ENCODE data around the gene HSPA12B. TPM values are rescaled to one million over a fixed set of nuclear protein-coding genes. Genes with fewer than 3 reads are reported as not detected.

Gene HSPA12B
- polyA plus RNA-seq, 1 experiment: 0.05 TPM

DNA sequence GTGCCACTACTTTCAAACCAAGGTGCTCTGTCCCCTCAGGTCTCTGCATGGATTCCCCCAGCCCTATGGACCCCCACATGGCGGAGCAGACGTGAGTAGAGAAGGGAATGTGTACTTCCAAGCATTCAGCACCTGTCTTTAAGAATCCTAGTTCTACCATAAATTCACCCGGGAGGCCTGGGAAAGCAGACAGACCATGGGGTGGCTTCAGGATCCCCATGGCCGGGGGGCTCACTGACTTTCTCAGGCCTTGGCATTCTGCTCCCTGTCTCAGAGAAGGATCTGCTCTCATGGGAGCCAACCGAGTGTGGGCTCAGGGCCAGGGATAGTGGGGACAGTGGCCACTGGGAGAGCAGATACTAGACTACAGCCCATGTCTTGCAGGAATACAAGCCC, 65.9 kb downstream of the HSPA12B start:
- no peaks in the 10 kb centered on the region; the same call in 1 of the 2 replicates for H3K9me3 ChIP-seq (ENCODE audit: control insufficient read depth, insufficient read depth, low read length)
- no peak for DNase-seq (ENCODE audit: low read depth, low spot score)

DNA sequence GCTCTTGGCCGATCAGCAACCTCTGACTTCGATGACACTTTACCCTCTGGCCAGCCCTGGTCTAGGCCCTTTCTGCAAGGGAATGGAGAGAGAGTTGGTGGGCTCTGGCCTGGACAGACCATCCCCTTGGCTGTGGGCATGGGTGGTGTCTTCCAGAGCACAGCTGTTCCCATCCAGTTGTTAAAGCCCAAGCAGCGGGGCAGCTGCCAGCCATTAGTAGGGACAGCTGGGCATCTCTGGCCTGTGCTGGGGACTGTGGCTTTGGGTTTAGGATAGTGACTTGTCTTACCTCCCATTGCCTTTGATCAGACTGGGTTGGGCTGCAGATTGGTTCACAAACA, 66.4 kb downstream of the HSPA12B start:
- Histone ChIP-seq H3K27me3 (ENCODE audit: control insufficient read depth, insufficient read depth, low read length) (no peaks in the 10 kb centered on the region), H3K4me3 (ENCODE audit: low read depth, low read length) (no peak overlapping the region; the same call in 1 of the 2 replicates), H3K27ac (ENCODE audit: low read depth, low read length) (peak overlapping the region; percentile 21), H3K9me3 (ENCODE audit: control insufficient read depth, insufficient read depth, low read length) (no peaks in the 10 kb centered on the region; the same call in 1 of the 2 replicates)
- ChIA-PET CTCF (interaction anchor here (2.2 kb wide), 1 partner anchor 20 kb away, joined by 12 read pairs; no protein-coding TSS in a partner anchor), POLR2A (no interaction called here)
- TF ChIP-seq, protein P1, sequence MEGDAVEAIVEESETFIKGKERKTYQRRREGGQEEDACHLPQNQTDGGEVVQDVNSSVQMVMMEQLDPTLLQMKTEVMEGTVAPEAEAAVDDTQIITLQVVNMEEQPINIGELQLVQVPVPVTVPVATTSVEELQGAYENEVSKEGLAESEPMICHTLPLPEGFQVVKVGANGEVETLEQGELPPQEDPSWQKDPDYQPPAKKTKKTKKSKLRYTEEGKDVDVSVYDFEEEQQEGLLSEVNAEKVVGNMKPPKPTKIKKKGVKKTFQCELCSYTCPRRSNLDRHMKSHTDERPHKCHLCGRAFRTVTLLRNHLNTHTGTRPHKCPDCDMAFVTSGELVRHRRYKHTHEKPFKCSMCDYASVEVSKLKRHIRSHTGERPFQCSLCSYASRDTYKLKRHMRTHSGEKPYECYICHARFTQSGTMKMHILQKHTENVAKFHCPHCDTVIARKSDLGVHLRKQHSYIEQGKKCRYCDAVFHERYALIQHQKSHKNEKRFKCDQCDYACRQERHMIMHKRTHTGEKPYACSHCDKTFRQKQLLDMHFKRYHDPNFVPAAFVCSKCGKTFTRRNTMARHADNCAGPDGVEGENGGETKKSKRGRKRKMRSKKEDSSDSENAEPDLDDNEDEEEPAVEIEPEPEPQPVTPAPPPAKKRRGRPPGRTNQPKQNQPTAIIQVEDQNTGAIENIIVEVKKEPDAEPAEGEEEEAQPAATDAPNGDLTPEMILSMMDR (IDR thresholded peaks at IDR 0.05; ENCODE audit: low read depth, low read length): no peak
- DNase-seq (ENCODE audit: low read depth, low spot score): no peak

More for the DNA sequence above, 65.9 kb downstream of the HSPA12B start:
- Histone ChIP-seq H3K4me3 (ENCODE audit: low read depth, low read length) (peak overlapping the region; percentile 82), H3K27me3 (ENCODE audit: control insufficient read depth, insufficient read depth, low read length) (no peaks in the 10 kb centered on the region), H3K27ac (ENCODE audit: low read depth, low read length) (peak overlapping the region; percentile 68)
- ChIA-PET CTCF (no interaction called here), POLR2A (interaction anchor here (0.7 kb wide), 1 partner anchor 26 kb away, joined by 6 read pairs; no protein-coding TSS in a partner anchor)
- TF ChIP-seq, protein P1 (IDR thresholded peaks at IDR 0.05; ENCODE audit: low read depth, low read length): no peak

DNA sequence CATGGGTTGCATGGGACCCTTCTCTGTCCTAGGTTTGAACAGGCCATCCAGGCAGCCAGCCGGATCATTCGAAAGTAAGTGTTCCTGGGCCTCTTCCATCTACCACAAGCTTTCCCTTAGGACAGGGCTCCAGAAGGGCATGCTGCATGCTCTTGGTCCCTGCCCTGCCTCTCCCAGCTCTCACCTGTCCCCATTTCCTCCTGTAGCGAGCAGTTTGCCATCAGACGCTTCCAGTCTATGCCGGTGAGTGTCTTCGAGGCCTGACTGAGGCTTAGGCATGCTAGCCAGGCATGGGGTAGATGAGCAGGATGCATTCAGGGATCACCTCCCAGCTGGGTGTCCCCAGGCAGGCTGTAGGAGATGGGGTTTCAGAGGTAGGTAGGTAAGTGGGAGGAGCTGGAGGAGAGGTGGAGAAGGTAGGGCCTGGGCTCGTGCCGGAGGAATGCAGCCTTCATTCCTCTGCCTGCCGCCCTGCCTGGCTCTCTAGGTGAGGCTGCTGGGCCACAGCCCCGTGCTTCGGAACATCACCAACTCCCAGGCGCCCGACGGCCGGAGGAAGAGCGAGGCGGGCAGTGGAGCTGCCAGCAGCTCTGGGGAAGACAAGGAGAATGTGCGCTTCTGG, 67.9 kb downstream of the HSPA12B start:
- Histone ChIP-seq H3K27ac (ENCODE audit: low read depth, low read length) (no peak overlapping the region), H3K27me3 (ENCODE audit: control insufficient read depth, insufficient read depth, low read length) (no peaks in the 10 kb centered on the region), H3K4me3 (ENCODE audit: low read depth, low read length) (no peak overlapping the region), H3K9me3 (ENCODE audit: control insufficient read depth, insufficient read depth, low read length) (no peaks in the 10 kb centered on the region; the same call in 1 of the 2 replicates)
- DNase-seq (ENCODE audit: low read depth, low spot score): no peak
- ChIA-PET CTCF (interaction anchor here (1.1 to 2.2 kb wide), 2 partner anchors 18 to 20 kb away, joined by 5 to 12 read pairs; partner anchors contain the start of gene AP5S1), POLR2A (interaction anchor here (0.8 kb wide), 1 partner anchor 13 kb away, joined by 3 read pairs; no protein-coding TSS in a partner anchor)
- TF ChIP-seq, protein P1 (IDR thresholded peaks at IDR 0.05; ENCODE audit: low read depth, low read length): no peak

DNA sequence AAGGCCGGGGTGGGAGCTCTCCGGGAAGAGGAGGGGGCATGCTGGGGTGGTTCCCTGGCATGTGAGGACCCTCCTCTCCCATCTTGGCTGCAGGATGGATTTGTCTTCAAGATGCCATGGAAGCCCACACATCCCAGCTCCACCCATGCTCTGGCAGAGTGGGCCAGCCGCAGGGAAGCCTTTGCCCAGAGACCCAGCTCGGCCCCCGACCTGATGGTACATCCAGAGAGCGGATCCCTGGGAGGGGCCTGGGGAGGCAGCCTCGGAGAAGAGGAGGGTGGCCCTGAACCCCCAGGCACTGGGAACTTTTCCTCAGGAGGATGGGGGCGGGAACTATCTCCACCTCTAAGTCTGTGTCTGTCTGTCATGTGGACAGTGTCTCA, 68.4 kb downstream of the HSPA12B start:
- no peak overlapping the region for H3K4me3 ChIP-seq (ENCODE audit: low read depth, low read length)
- CTCF ChIA-PET: interaction anchor here (1.1 to 2.2 kb wide), 2 partner anchors 18 to 19 kb away, joined by 5 to 12 read pairs; partner anchors contain the start of gene AP5S1
- H3K27me3 ChIP-seq (ENCODE audit: control insufficient read depth, insufficient read depth, low read length): no peaks in the 10 kb centered on the region
- no peak overlapping the region for H3K27ac ChIP-seq (ENCODE audit: low read depth, low read length)
- POLR2A ChIA-PET: interaction anchor here (0.8 kb wide), 1 partner anchor 12 kb away, joined by 3 read pairs; no protein-coding TSS in a partner anchor
- H3K9me3 ChIP-seq (ENCODE audit: control insufficient read depth, insufficient read depth, low read length): no peaks in the 10 kb centered on the region; the same call in 1 of the 2 replicates
- TF ChIP-seq, protein P1 (IDR thresholded peaks at IDR 0.05; ENCODE audit: low read depth, low read length): no peak
- DNase-seq (ENCODE audit: low read depth, low spot score): no peak

DNA sequence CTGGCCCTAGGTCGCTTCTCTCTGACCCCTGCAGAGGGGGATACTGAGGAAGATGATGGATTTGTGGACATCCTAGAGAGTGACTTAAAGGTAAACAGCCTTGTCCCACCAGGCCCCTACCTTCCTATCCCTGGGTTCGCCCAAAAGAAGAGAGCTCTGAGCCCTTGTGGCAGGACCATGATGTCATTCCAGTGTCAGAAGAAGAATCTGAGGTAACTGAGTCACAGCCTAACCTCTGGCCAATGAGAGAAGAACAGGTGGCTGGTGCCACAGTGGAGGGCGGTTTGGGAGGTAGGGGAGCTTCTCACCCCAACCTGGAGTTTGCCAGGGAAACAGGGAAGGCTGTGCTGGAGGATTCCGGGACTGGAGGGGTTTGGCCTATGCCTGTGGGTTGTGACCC, 68.8 kb downstream of the HSPA12B start:
- Histone ChIP-seq H3K4me3 (ENCODE audit: low read depth, low read length) (no peak overlapping the region), H3K9me3 (ENCODE audit: control insufficient read depth, insufficient read depth, low read length) (no peaks in the 10 kb centered on the region; the same call in 1 of the 2 replicates), H3K27me3 (ENCODE audit: control insufficient read depth, insufficient read depth, low read length) (no peaks in the 10 kb centered on the region), H3K27ac (ENCODE audit: low read depth, low read length) (no peak overlapping the region)
- ChIA-PET POLR2A (interaction anchor here (0.8 kb wide), 1 partner anchor 12 kb away, joined by 3 read pairs; no protein-coding TSS in a partner anchor), CTCF (interaction anchor here (1.1 kb wide), 1 partner anchor 19 kb away, joined by 5 read pairs; the partner anchor contains the start of gene AP5S1)
- TF ChIP-seq, protein P1 (IDR thresholded peaks at IDR 0.05; ENCODE audit: low read depth, low read length): no peak
- no peak for DNase-seq (ENCODE audit: low read depth, low spot score)
